Transverse colon (tissue), 4 donors: Measurements from ENCODE around the gene PELI2. TPM values are rescaled to one million over a fixed set of nuclear protein-coding genes. Genes with fewer than 3 reads are reported as not detected.
A peak's percentile ranks its signal among the peaks of the same experiment; 100 is the strongest.

Source experiments
- DNase-seq: peaks from one replicate; pipeline ENCODE4 v3.0.0-alpha.2; 2019
- H3K27ac ChIP-seq, 4 donors: fragments of 200-600 bp; sonication (generic); 2 replicates each; pipeline ENCODE4 v1.5.1; 2016 to 2018; ENCODE audit warnings: inconsistent platforms in 4 of 4
- H3K27me3 ChIP-seq: fragments of 200-600 bp; sonication (generic); 2 replicates; pipeline ENCODE4 v1.5.1; 2017; ENCODE audit warnings: inconsistent platforms
- H3K36me3 ChIP-seq, 4 donors: fragments of 200-600 bp; sonication (generic); 2 replicates each; pipeline ENCODE4 v1.5.1; 2017 to 2019; ENCODE audit warnings: inconsistent platforms in 4 of 4
- H3K4me1 ChIP-seq, 4 donors: fragments of 200-600 bp; sonication (generic); 2 replicates each; pipeline ENCODE4 v1.5.1; 2017 to 2020; ENCODE audit warnings: inconsistent platforms in 4 of 4
- H3K4me3 ChIP-seq, 4 donors: fragments of 200-600 bp; sonication (generic); 1 replicate in 1 of 4; 2 replicates in 3 of 4; pipeline versions ENCODE4 v1.5.1 to v1.6.1; 2017 to 2019; ENCODE audit warnings: inconsistent platforms in 4 of 4
- H3K9me3 ChIP-seq, 2 donors: fragments of 200-600 bp; sonication (generic); 2 replicates each; pipeline ENCODE4 v1.5.1; 2017 to 2019; ENCODE audit warnings: inconsistent platforms in 2 of 2
- CTCF ChIP-seq, 5 experiments: fragments of 200-600 bp in 3 of 5; fragments of 450-650 bp in 2 of 5; sonication (generic) in 3 of 5; IDR thresholded peaks; 1 replicate in 2 of 5; 2 replicates in 3 of 5; pipeline ENCODE4 v1.5.1; 2016 to 2017; ENCODE audit warnings: antibody characterized with exemption in 5 of 5, inconsistent platforms in 3 of 5, mild to moderate bottlenecking in 2 of 5, moderate library complexity in 1 of 5
- EP300 ChIP-seq: sonication (generic); formaldehyde crosslinking; IDR thresholded peaks from one replicate; pipeline ENCODE4 v1.6.1; 2017; ENCODE audit warnings: antibody characterized with exemption, low read depth
- POLR2A ChIP-seq: fragments of 450-650 bp; IDR thresholded peaks from one replicate; pipeline ENCODE4 v1.6.1; 2016; ENCODE audit warnings: antibody characterized with exemption, mild to moderate bottlenecking, moderate library complexity
- POLR2AphosphoS5 ChIP-seq, 3 donors: sonication (generic); formaldehyde crosslinking; IDR thresholded peaks; one replicate each; pipeline ENCODE4 v1.6.1; 2016; ENCODE audit warnings: antibody characterized with exemption in 3 of 3
- WGBS, 2 donors: methylation state at CpG; one replicate each; pipeline ENCODE4 v1.1.5; 2018; ENCODE audit warnings: low coverage in 1 of 2; 5-methylcytosine and 5-hydroxymethylcytosine counted together
- in situ Hi-C, 4 donors: fragments of 200-750 bp; cut with MboI; loops; one replicate each; pipeline versions ENCODE4 v1.15.0 to v1.15.1; 2017; ENCODE audit warnings: low sequenced_read_pairs in 3 of 4, low pct_ligation_motif_present in 1 of 4, low pct_unique_long_range_greater_than_20kb in 1 of 4
- intact Hi-C: fragments of 100-400 bp; cut with DNase I; formaldehyde crosslinking; loops from one replicate; pipeline ENCODE4 v1.15.1; 2023; ENCODE audit warnings: low total_unique reads
- total RNA-seq, 4 donors: library from RNA; depleted of rRNA; stranded (reverse); fragments of >200 nt; gene quantifications; one replicate each; pipeline ENCODE4 v1.1.0, GENCODE V29; 2016

The PELI2 gene
- total RNA-seq, 4 donors from 2014 or later: 4.8 to 29.9 (median 14.7) TPM

GRCh38 chr14:56342494-56342942 lies 224.3 kb downstream of the PELI2 start:
- Histone ChIP-seq H3K9me3 (no peaks in the 10 kb centered on the region), H3K36me3 (no peaks in the 10 kb centered on the region), H3K4me3 (no peak overlapping the region), H3K27me3 (no peaks in the 10 kb centered on the region), H3K27ac (peak overlapping the region; percentile 23 to 45 (median 36)), H3K4me1 (peaks cover 0 to 17% (median 9%) of the 10 kb centered on the region in 4 donors)
- 41 to 46% methylated on average over 5 of the region's 5 CpGs for WGBS, 2 donors
- no peak for TF ChIP-seq EP300
- no peak for TF ChIP-seq CTCF (IDR thresholded peaks at IDR 0.05)
- no peak for TF ChIP-seq POLR2AphosphoS5 (IDR thresholded peaks at IDR 0.05)
- no peak for TF ChIP-seq POLR2A
- DNase-seq: no peak
- intact Hi-C loops: loop anchor here (10.0 kb wide), 1 partner anchor 628 kb away; no protein-coding TSS in a partner anchor
- in situ Hi-C loops: loop anchor here (10.0 to 25.0 kb wide), 4 partner anchors 230 to 638 kb away; partner anchors contain the start of gene PELI2 (in 1 of the 4)

DNA sequence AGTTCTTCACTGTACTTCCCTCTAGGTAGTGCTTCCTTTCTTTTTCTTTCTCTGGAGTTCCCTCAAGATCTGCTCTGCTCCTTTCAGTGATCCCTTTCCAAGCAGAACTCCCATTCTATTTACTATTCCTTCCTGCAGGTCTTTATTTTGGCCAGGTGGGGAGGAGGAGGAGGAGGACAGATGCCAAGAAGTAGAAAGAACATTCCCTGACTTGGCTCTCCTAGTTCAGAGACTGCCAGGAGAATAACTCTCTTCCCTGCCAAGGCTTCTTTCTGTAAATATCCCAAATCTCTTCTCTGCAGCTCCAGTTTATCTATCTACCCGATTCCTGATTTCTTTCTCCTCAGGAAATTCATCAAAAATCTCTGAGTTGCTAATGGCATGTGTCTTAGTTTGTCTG lies 231.7 kb downstream of the PELI2 start:
- no peaks in the 10 kb centered on the region for H3K36me3 ChIP-seq
- no peak overlapping the region for H3K4me3 ChIP-seq
- no peaks in the 10 kb centered on the region for H3K4me1 ChIP-seq
- in situ Hi-C loops (loop anchor here (10.0 to 25.0 kb wide), 4 partner anchors 238 to 645 kb away; partner anchors contain the start of gene PELI2 (in 1 of the 4)), intact Hi-C loops (loop anchor here (10.0 kb wide), 1 partner anchor 635 kb away; no protein-coding TSS in a partner anchor)
- H3K27me3 ChIP-seq: no peaks in the 10 kb centered on the region
- no peaks in the 10 kb centered on the region for H3K9me3 ChIP-seq
- WGBS, 2 donors: 63 to 75% methylated on average over 1 of the region's 1 CpG
- no peak for TF ChIP-seq CTCF (IDR thresholded peaks at IDR 0.05)
- no peak for TF ChIP-seq EP300
- no peak for TF ChIP-seq POLR2A
- no peak for TF ChIP-seq POLR2AphosphoS5 (IDR thresholded peaks at IDR 0.05)
- no peak for DNase-seq
- no peak overlapping the region for H3K27ac ChIP-seq
